ENCODE results near the gene SLC25A40. TPM values are rescaled to one million over a fixed set of nuclear protein-coding genes. Genes with fewer than 3 reads are reported as not detected.
A peak's percentile ranks its signal among the peaks of the same experiment; 100 is the strongest.

Gene SLC25A40
- total and polyA plus RNA-seq, 2 of the 13 experiments (the other 11 are each of a cell fraction or from before 2014, with no cell fraction given): 12.9 to 13.6 TPM

DNA sequence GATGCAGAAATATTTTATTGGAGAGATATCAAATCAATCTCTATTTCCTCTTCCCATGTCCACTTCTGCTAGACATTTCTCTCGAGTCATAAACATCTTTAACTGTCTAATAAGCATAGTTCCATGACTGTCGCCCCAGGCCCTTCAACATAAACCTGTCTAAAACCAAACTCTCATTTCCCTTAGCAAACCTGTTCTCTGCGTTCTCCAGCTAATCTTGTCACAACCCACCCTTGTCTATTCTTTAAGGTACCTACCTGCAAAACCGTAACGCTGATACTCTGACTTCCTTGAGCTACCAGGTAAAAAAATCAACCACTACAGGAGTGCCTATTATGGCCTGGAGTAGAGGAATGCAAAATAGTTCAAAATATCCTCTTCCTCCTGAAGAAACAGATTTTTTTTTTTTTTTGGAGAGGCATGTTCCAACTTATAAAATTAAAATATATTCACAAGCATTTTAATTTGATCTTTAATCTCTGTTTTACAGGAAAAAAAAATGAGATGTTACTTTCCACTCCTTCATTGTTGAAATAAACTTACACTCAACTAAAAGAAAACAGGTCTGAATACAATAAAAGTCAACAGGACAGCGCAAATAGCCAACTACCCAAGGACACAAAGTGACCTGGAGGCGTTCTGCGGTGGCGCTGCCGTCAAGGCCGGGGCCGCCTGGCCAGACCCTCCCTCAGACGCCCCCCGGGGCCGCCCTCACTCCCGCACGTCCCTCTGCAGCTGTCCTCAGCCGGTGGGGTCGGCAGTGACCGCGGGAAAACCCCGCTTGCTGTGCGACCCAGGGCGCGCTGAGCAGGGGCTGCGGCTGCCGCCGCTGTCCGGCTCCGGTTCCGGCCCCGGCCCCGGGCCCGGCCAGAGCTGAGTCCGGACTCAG lies 765 bp downstream of the SLC25A40 start (continued):
- TF ChIP-seq HNF4A (CRISPR knock-in tag; IDR thresholded peaks at IDR 0.05): 0 out of 2 replicates have a peak, but pooled peaks have one; percentile 1
- TF ChIP-seq ZNF329 (CRISPR knock-in tag; IDR thresholded peaks at IDR 0.05; ENCODE audit: low read depth): no peak
- TF ChIP-seq ZNF276 (CRISPR knock-in tag; IDR thresholded peaks at IDR 0.05; ENCODE audit: low read depth): no peak
- peak; percentile 41; the same call in 1 of the 2 replicates for TF ChIP-seq MED13 (CRISPR knock-in tag; IDR thresholded peaks at IDR 0.05)
- no peak for TF ChIP-seq GPBP1L1 (CRISPR knock-in tag; IDR thresholded peaks at IDR 0.05)
- TF ChIP-seq SCMH1 (CRISPR knock-in tag; IDR thresholded peaks at IDR 0.05; ENCODE audit: borderline replicate concordance): no peak
- peak; percentile 34; the same call in 1 of the 2 replicates for TF ChIP-seq ZBTB7B (CRISPR knock-in tag; IDR thresholded peaks at IDR 0.05)
- no peak for TF ChIP-seq SNAI1 (CRISPR knock-in tag; IDR thresholded peaks at IDR 0.05; ENCODE audit: borderline replicate concordance)
- TF ChIP-seq MIER3 (CRISPR knock-in tag; IDR thresholded peaks at IDR 0.05; ENCODE audit: borderline replicate concordance): no peak
- no peak for TF ChIP-seq BCLAF1 (IDR thresholded peaks at IDR 0.05)
- no peak for TF ChIP-seq ZKSCAN5 (CRISPR knock-in tag; IDR thresholded peaks at IDR 0.05)
- TF ChIP-seq IKZF5 (CRISPR knock-in tag; IDR thresholded peaks at IDR 0.05): 0 out of 2 replicates have a peak, but pooled peaks have one; percentile 33
- no peak for TF ChIP-seq ZNF616 (CRISPR knock-in tag; IDR thresholded peaks at IDR 0.05; ENCODE audit: low read depth)
- TF ChIP-seq ZNF724P (CRISPR knock-in tag; IDR thresholded peaks at IDR 0.05; ENCODE audit: borderline replicate concordance): no peak
- peak; percentile 17; the same call in 1 of the 2 replicates for TF ChIP-seq ZNF740 (CRISPR knock-in tag; IDR thresholded peaks at IDR 0.05)
- TF ChIP-seq ZNF615 (CRISPR knock-in tag; IDR thresholded peaks at IDR 0.05; ENCODE audit: borderline replicate concordance): 0 out of 2 replicates have a peak, but pooled peaks have one; percentile 26
- TF ChIP-seq IKZF1 (IDR thresholded peaks at IDR 0.05): no peak
- TF ChIP-seq ZFP36L2 (CRISPR knock-in tag; IDR thresholded peaks at IDR 0.05): no peak
- TF ChIP-seq E2F2 (CRISPR knock-in tag; IDR thresholded peaks at IDR 0.05; ENCODE audit: borderline replicate concordance): 0 out of 2 replicates have a peak, but pooled peaks have one; percentile 70

All from HepG2 (cell line).